GM23338 (cell line): ENCODE results near the gene KCNJ4. TPM values are rescaled to one million over a fixed set of nuclear protein-coding genes. Genes with fewer than 3 reads are reported as not detected.

ENCODE experiments used
- ATAC-seq: fragments of 200-7000 bp; cut with Tn5 transposase; 3 replicates; pipeline ENCODE4 v1.9.1; 2020
- DNase-seq: peaks from one replicate; pipeline ENCODE4 v3.0.0-alpha.2; 2015; ENCODE audit warnings: low spot score
- H2AFZ ChIP-seq: fragments of 200-600 bp; sonication (generic); 2 replicates; pipeline ENCODE4 v1.8.0; 2016; ENCODE audit warnings: antibody characterized with exemption, mild to moderate bottlenecking, moderate library complexity
- H3F3A ChIP-seq: fragments of 200-600 bp; sonication (generic); replicated peaks from 2 replicates; pipeline ENCODE4 v1.8.0; 2017; ENCODE audit warnings: antibody characterized with exemption, mixed run types, low read depth
- H3K27ac ChIP-seq: fragments of 200-600 bp; sonication (generic); 2 replicates; pipeline ENCODE4 v1.6.1; 2016; ENCODE audit warnings: low read depth
- H3K27me3 ChIP-seq: fragments of 200-600 bp; sonication (generic); 2 replicates; pipeline ENCODE4 v1.8.0; 2016; ENCODE audit warnings: mild to moderate bottlenecking, mixed run types, moderate library complexity; ENCODE audit not compliant: insufficient read depth
- H3K36me3 ChIP-seq: fragments of 200-600 bp; sonication (generic); 2 replicates; pipeline ENCODE4 v1.8.0; 2016; ENCODE audit warnings: mild to moderate bottlenecking; ENCODE audit not compliant: insufficient read depth
- H3K4me1 ChIP-seq: fragments of 200-600 bp; sonication (generic); 2 replicates; pipeline ENCODE4 v1.8.0; 2016; ENCODE audit warnings: mild to moderate bottlenecking, moderate library complexity; ENCODE audit not compliant: insufficient read depth
- H3K4me2 ChIP-seq: fragments of 200-600 bp; sonication (generic); 2 replicates; pipeline ENCODE4 v1.7.1; 2017; ENCODE audit warnings: mixed run types
- H3K4me3 ChIP-seq: fragments of 200-600 bp; sonication (generic); 2 replicates; pipeline ENCODE4 v1.6.1; 2016; ENCODE audit warnings: mixed run types
- H3K79me2 ChIP-seq: fragments of 200-600 bp; sonication (generic); replicated peaks from 2 replicates; pipeline ENCODE4 v1.8.0; 2017; ENCODE audit warnings: mild to moderate bottlenecking; ENCODE audit not compliant: insufficient read depth
- H3K9me2 ChIP-seq: fragments of 200-600 bp; sonication (generic); 2 replicates; pipeline ENCODE4 v1.8.0; 2017; ENCODE audit not compliant: insufficient read depth
- H4K20me1 ChIP-seq: fragments of 200-600 bp; sonication (generic); replicated peaks from 2 replicates; pipeline ENCODE4 v1.8.0; 2017; ENCODE audit warnings: mild to moderate bottlenecking; ENCODE audit not compliant: insufficient read depth
- H3K27ac Mint-ChIP-seq: 2 replicates; pipeline ENCODE4 v1.8.0; 2020; ENCODE audit warnings: inconsistent platforms, mild to moderate bottlenecking, moderate library complexity, mixed read lengths
- H3K27me3 Mint-ChIP-seq: 3 replicates; pipeline ENCODE4 v1.8.0; 2022; ENCODE audit warnings: low read depth, mild to moderate bottlenecking, moderate library complexity, mixed read lengths, inconsistent platforms; ENCODE audit not compliant: insufficient read depth, poor library complexity
- H3K36me3 Mint-ChIP-seq: 3 replicates; pipeline ENCODE4 v1.8.0; 2021; ENCODE audit warnings: low read depth, mild to moderate bottlenecking, inconsistent platforms, moderate library complexity, mixed read lengths
- H3K4me1 Mint-ChIP-seq: 3 replicates; pipeline ENCODE4 v1.8.0; 2020; ENCODE audit warnings: mild to moderate bottlenecking, inconsistent platforms, mixed read lengths
- H3K4me3 Mint-ChIP-seq: 3 replicates; pipeline ENCODE4 v1.8.0; 2021; ENCODE audit warnings: moderate library complexity, mild to moderate bottlenecking, inconsistent platforms, mixed read lengths
- H3K9me3 Mint-ChIP-seq: 3 replicates; pipeline ENCODE4 v1.8.0; 2020; ENCODE audit warnings: moderate library complexity, mild to moderate bottlenecking, inconsistent platforms, mixed read lengths
- CREB1 ChIP-seq: fragments of 250-450 bp; sonication (Bioruptor Pico); IDR thresholded peaks from 2 replicates; pipeline ENCODE4 v1.5.0; 2020; ENCODE audit warnings: low read depth, mild to moderate bottlenecking, moderate library complexity
- EZH2 ChIP-seq: fragments of 200-600 bp; sonication (generic); IDR thresholded peaks from one replicate; pipeline ENCODE4 v1.8.0; 2017; ENCODE audit warnings: antibody characterized with exemption, mild to moderate bottlenecking, low read depth; ENCODE audit not compliant: unreplicated experiment
- NANOG ChIP-seq: IDR thresholded peaks from 2 replicates; pipeline ENCODE4 v1.6.1; 2016; ENCODE audit warnings: antibody characterized with exemption, borderline replicate concordance
- POLR2AphosphoS5 ChIP-seq: IDR thresholded peaks from 2 replicates; pipeline ENCODE4 v1.6.1; 2016; ENCODE audit warnings: antibody characterized with exemption, low read depth
- STAT1 ChIP-seq: IDR thresholded peaks from one replicate; pipeline ENCODE4 v1.6.1; 2016; ENCODE audit warnings: antibody characterized with exemption; ENCODE audit not compliant: unreplicated experiment
- ZNF114 ChIP-seq: fragments of 250-450 bp; sonication (Bioruptor Pico); IDR thresholded peaks from 2 replicates; pipeline ENCODE4 v1.5.0; 2020; ENCODE audit warnings: mild to moderate bottlenecking, moderate library complexity
- ZNF331 ChIP-seq: fragments of 250-450 bp; sonication (Bioruptor Pico); IDR thresholded peaks from 2 replicates; pipeline ENCODE4 v1.5.0; 2020; ENCODE audit warnings: low read depth, mild to moderate bottlenecking, moderate library complexity
- polyA plus RNA-seq: library from polyadenylated mRNA; unstranded; fragments of >200 nt; fragmentation: Nextera tagmentation; extraction: Ambion mirVana; gene quantifications from 2 replicates; pipeline ENCODE4 v1.2.1, GENCODE V29; 2016
- total RNA-seq: library from RNA; depleted of rRNA; stranded (reverse); fragments of >200 nt; shearing (Covaris generic); gene quantifications from 2 replicates; pipeline ENCODE4 v1.2.3, GENCODE V29; 2014
- TF ChIP-seq, protein P1 (sequence below): IDR thresholded peaks from one replicate; pipeline ENCODE4 v1.6.1; 2018; ENCODE audit warnings: antibody characterized with exemption; ENCODE audit not compliant: unreplicated experiment
- TF ChIP-seq, protein P2 (sequence below), 2 experiments: fragments of 200-600 bp in 1 of 2; sonication (generic) in 1 of 2; conservative IDR thresholded peaks; 2 replicates each; pipeline versions ENCODE4 v1.5.1 to v1.6.1; 2016 to 2017; ENCODE audit warnings: antibody characterized with exemption in 2 of 2, low read depth in 2 of 2, mild to moderate bottlenecking in 2 of 2, moderate library complexity in 1 of 2

KCNJ4 gene
- total and polyA plus RNA-seq, 2 experiments from 2014 or later = 0.23 to 1.3 TPM

DNA sequence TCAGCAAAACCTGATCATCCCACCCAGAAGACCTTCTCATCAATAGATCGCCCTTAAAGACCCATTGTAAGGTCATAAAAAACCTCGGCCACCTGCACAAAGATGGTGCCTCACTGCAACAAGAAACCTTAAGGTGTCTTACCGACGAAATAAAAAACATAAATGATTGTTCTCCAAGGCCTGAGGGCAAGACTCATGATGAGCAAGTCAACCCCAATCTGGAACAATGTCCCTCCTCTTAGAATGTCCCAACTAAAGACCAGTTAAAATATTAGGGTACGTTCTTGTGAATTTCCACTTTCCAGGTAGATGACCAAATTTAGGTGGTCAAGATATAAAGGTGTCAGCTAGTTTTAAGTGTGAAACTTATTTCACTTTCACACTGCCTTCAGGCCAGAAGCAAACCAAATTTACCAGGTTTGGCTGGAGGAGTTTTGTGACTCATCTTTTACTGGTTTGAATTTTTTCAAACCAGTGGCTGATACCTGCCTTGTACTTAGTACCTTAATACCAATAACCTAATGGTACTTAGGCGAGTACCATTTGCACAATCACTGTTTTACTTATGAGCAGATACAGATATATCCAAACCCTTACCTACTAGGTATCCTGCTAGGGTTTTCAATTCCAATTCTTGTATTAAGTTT, 27.8 kb upstream of the KCNJ4 start:
- Mint-ChIP-seq H3K9me3 (no peaks in the 10 kb centered on the region), H3K4me1 (peaks cover 10% of the 10 kb centered on the region), H3K4me3 (no peak overlapping the region), H3K27ac (no peak overlapping the region), H3K27me3 (peaks cover 10% of the 10 kb centered on the region), H3K36me3 (peaks cover 72% of the 10 kb centered on the region)
- ATAC-seq (no peak), DNase-seq (no peak)
- H3K4me2 ChIP-seq = no peak overlapping the region
- no peaks in the 10 kb centered on the region for H3K27me3 ChIP-seq
- H3K9me2 ChIP-seq = no peaks in the 10 kb centered on the region
- peaks cover 47% of the 10 kb centered on the region for H3F3A ChIP-seq
- no peak overlapping the region for H3K4me3 ChIP-seq
- H3K79me2 ChIP-seq = 0 out of 2 replicates have a peak, but pooled peaks cover 4% of the 10 kb centered on the region
- H3K27ac ChIP-seq = peak overlapping the region; percentile 7; the same call in 1 of the 2 replicates
- H3K36me3 ChIP-seq = peaks cover 51% of the 10 kb centered on the region
- H4K20me1 ChIP-seq = peaks cover 18% of the 10 kb centered on the region
- H2AFZ ChIP-seq = no peak overlapping the region
- TF ChIP-seq CREB1 (CRISPR knock-in tag) (no peak), EZH2 (no peak), NANOG (no peak), ZNF114 (CRISPR knock-in tag) (no peak), STAT1 (no peak), POLR2AphosphoS5 (no peak)
- TF ChIP-seq, protein P1, sequence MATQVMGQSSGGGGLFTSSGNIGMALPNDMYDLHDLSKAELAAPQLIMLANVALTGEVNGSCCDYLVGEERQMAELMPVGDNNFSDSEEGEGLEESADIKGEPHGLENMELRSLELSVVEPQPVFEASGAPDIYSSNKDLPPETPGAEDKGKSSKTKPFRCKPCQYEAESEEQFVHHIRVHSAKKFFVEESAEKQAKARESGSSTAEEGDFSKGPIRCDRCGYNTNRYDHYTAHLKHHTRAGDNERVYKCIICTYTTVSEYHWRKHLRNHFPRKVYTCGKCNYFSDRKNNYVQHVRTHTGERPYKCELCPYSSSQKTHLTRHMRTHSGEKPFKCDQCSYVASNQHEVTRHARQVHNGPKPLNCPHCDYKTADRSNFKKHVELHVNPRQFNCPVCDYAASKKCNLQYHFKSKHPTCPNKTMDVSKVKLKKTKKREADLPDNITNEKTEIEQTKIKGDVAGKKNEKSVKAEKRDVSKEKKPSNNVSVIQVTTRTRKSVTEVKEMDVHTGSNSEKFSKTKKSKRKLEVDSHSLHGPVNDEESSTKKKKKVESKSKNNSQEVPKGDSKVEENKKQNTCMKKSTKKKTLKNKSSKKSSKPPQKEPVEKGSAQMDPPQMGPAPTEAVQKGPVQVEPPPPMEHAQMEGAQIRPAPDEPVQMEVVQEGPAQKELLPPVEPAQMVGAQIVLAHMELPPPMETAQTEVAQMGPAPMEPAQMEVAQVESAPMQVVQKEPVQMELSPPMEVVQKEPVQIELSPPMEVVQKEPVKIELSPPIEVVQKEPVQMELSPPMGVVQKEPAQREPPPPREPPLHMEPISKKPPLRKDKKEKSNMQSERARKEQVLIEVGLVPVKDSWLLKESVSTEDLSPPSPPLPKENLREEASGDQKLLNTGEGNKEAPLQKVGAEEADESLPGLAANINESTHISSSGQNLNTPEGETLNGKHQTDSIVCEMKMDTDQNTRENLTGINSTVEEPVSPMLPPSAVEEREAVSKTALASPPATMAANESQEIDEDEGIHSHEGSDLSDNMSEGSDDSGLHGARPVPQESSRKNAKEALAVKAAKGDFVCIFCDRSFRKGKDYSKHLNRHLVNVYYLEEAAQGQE = no peak
- TF ChIP-seq, protein P2, sequence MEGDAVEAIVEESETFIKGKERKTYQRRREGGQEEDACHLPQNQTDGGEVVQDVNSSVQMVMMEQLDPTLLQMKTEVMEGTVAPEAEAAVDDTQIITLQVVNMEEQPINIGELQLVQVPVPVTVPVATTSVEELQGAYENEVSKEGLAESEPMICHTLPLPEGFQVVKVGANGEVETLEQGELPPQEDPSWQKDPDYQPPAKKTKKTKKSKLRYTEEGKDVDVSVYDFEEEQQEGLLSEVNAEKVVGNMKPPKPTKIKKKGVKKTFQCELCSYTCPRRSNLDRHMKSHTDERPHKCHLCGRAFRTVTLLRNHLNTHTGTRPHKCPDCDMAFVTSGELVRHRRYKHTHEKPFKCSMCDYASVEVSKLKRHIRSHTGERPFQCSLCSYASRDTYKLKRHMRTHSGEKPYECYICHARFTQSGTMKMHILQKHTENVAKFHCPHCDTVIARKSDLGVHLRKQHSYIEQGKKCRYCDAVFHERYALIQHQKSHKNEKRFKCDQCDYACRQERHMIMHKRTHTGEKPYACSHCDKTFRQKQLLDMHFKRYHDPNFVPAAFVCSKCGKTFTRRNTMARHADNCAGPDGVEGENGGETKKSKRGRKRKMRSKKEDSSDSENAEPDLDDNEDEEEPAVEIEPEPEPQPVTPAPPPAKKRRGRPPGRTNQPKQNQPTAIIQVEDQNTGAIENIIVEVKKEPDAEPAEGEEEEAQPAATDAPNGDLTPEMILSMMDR (conservative IDR thresholded peaks at IDR 0.05; ENCODE audit: low read depth in 2 of 2) = no peak
- H3K4me1 ChIP-seq = no peaks in the 10 kb centered on the region

DNA sequence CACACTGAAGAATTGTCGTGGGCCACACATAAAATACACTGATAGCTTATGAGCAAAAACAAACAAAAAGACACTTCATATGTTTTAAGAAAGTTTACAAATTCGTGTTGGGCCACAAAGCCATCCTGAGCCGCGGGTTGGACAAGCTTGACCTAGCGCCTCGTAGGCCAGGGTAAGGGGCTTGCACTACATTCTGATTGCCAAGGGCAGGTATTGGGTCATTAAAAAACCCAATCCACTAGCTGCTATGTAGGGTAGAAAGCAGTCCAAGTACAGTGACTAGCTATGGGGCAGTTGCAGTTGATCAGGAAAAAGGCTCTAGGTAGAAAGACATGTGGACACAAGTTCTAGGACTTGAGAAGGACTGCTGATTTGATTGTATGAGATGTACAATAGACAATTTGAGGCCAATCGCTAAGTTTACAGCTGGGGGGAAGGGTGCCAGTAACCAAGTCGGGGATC, 26.9 kb upstream of the KCNJ4 start:
- DNase-seq = no peak
- H3K4me3 Mint-ChIP-seq = no peak overlapping the region
- peak; percentile 8; the same call in 1 of the 3 replicates for ATAC-seq

More for the DNA sequence above, 26.9 kb upstream of the KCNJ4 start:
- no peaks in the 10 kb centered on the region for H3K9me3 Mint-ChIP-seq
- no peak overlapping the region for H2AFZ ChIP-seq
- no peak overlapping the region for H3K4me2 ChIP-seq
- peaks cover 10% of the 10 kb centered on the region; the same call in 2 of the 3 replicates for H3K4me1 Mint-ChIP-seq
- peaks cover 16% of the 10 kb centered on the region for H4K20me1 ChIP-seq
- H3K27me3 Mint-ChIP-seq = peaks cover 9% of the 10 kb centered on the region
- no peaks in the 10 kb centered on the region for H3K4me1 ChIP-seq
- H3K9me2 ChIP-seq = no peaks in the 10 kb centered on the region
- no peak overlapping the region for H3K4me3 ChIP-seq
- H3K79me2 ChIP-seq = no peaks in the 10 kb centered on the region
- H3K36me3 Mint-ChIP-seq = peaks cover 64% of the 10 kb centered on the region
- H3K36me3 ChIP-seq = peaks cover 46% of the 10 kb centered on the region
- TF ChIP-seq ZNF114 (CRISPR knock-in tag) (no peak), ZNF331 (no peak), POLR2AphosphoS5 (peak; percentile 45; the same call in 1 of the 2 replicates)
- TF ChIP-seq, protein P2 (conservative IDR thresholded peaks at IDR 0.05; ENCODE audit: low read depth in 2 of 2) = no peak
- TF ChIP-seq, protein P1 = no peak
- peaks cover 45% of the 10 kb centered on the region for H3F3A ChIP-seq
- H3K27me3 ChIP-seq = no peaks in the 10 kb centered on the region
- 0 out of 2 replicates have a peak overlapping the region, but pooled peaks have one; percentile 7 for H3K27ac ChIP-seq
- no peak overlapping the region for H3K27ac Mint-ChIP-seq
